WI38 (cell line): Measurements from ENCODE around the gene ATL3.
"Not testable (repeated sequence)": the region's sequence is repeated elsewhere in the genome, so short reads cannot be mapped to it uniquely, and the experiment has no call there.

Experiments
- H3K4me3 ChIP-seq: 2 replicates; pipeline ENCODE4 v1.5.1; 2011; ENCODE audit warnings: low read depth, mild to moderate bottlenecking, control low read depth, low read length
- CTCF ChIP-seq: IDR thresholded peaks from 2 replicates; pipeline ENCODE4 v1.5.1; 2012; ENCODE audit warnings: low read depth, mild to moderate bottlenecking, control low read depth, low read length

The ATL3 gene

GRCh38 chr11:63609971-63610580 lies 61.1 kb downstream of the ATL3 start:
- no peak for TF ChIP-seq CTCF
- H3K4me3 ChIP-seq: no peak overlapping the region

GRCh38 chr11:63609536-63609935 lies 61.6 kb downstream of the ATL3 start:
- no peak for TF ChIP-seq CTCF
- no peak overlapping the region for H3K4me3 ChIP-seq

- no peak overlapping the region for H3K4me3 ChIP-seq
- no peak for TF ChIP-seq CTCF
Measured at GRCh38 chr11:63608353-63609345, 62.5 kb downstream of the ATL3 start.

- H3K4me3 ChIP-seq: no peak overlapping the region
- TF ChIP-seq CTCF: no peak
Measured at GRCh38 chr11:63603180-63603518, 68.0 kb downstream of the ATL3 start.

- not testable (repeated sequence) for H3K4me3 ChIP-seq
Measured at GRCh38 chr11:63602290-63603179, 68.6 kb downstream of the ATL3 start.

- TF ChIP-seq CTCF: no peak
- no peak overlapping the region for H3K4me3 ChIP-seq
Measured at GRCh38 chr11:63599211-63600122, 71.7 kb downstream of the ATL3 start.

- no peak for TF ChIP-seq CTCF
- H3K4me3 ChIP-seq: no peak overlapping the region
Measured at GRCh38 chr11:63598556-63598955, 72.6 kb downstream of the ATL3 start.
